OCI-LY1 (cell line): ENCODE measurements around the gene MGA.
A peak's percentile ranks its signal among the peaks of the same experiment; 100 is the strongest.

ENCODE experiments used
- EZH2 ChIP-seq: fragments of 200-600 bp; sonication (generic), shearing (Covaris generic); IDR thresholded peaks from 2 replicates; pipeline ENCODE4 v1.8.0; 2017; ENCODE audit warnings: borderline replicate concordance, mixed run types, mild to moderate bottlenecking, antibody characterized with exemption, low read length, moderate library complexity, mixed read lengths
- TF ChIP-seq, protein P1 (sequence below): fragments of 200-600 bp; sonication (generic), shearing (Covaris generic); IDR thresholded peaks from 2 replicates; pipeline ENCODE4 v1.5.1; 2017; ENCODE audit warnings: mild to moderate bottlenecking, antibody characterized with exemption, low read length, moderate library complexity, mixed read lengths

DNA sequence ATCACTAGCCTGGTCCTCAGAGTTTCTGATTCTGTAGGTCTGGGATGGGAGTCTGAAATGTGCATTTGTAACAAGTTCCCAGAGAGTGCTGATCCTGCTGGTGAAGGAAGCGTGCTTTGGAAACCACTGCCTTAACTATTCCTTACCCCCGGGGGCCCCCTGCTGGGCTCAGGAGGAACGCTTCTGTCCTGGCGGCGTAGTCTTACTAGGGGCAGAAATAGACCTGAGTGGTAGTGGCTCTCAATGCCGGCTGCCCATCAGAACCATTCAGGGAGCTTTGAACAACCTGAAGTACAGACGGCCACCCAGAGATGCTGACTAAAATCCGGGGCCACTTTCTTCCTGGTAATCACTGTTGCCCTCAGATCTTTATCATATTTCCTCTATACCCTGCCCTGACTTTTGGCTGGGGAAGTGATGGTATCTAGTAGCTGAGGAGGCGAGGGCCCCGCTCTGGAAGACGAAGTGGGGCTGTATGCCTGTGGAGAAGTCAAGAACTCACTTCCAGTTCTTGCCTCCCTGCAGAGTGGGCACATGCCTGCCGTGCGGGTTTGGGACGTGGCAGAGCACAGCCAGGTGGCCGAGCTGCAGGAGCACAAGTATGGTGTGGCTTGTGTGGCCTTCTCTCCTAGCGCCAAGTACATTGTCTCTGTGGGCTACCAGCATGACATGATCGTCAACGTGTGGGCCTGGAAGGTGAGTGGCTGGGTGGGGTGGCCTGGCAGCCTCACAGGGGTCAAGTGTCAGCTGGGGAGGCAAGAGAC, 151.4 kb downstream of the MGA start:
- TF ChIP-seq, protein P1, sequence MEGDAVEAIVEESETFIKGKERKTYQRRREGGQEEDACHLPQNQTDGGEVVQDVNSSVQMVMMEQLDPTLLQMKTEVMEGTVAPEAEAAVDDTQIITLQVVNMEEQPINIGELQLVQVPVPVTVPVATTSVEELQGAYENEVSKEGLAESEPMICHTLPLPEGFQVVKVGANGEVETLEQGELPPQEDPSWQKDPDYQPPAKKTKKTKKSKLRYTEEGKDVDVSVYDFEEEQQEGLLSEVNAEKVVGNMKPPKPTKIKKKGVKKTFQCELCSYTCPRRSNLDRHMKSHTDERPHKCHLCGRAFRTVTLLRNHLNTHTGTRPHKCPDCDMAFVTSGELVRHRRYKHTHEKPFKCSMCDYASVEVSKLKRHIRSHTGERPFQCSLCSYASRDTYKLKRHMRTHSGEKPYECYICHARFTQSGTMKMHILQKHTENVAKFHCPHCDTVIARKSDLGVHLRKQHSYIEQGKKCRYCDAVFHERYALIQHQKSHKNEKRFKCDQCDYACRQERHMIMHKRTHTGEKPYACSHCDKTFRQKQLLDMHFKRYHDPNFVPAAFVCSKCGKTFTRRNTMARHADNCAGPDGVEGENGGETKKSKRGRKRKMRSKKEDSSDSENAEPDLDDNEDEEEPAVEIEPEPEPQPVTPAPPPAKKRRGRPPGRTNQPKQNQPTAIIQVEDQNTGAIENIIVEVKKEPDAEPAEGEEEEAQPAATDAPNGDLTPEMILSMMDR = peak; percentile 97
- no peak for TF ChIP-seq EZH2
